GM23338 (cell line): ENCODE results near the gene RPF1. TPM values are rescaled to one million over a fixed set of nuclear protein-coding genes. Genes with fewer than 3 reads are reported as not detected.

Source experiments
- ATAC-seq: fragments of 200-7000 bp; cut with Tn5 transposase; 3 replicates; pipeline ENCODE4 v1.9.1; 2020
- DNase-seq: peaks from one replicate; pipeline ENCODE4 v3.0.0-alpha.2; 2015; ENCODE audit warnings: low spot score
- H2AFZ ChIP-seq: fragments of 200-600 bp; sonication (generic); 2 replicates; pipeline ENCODE4 v1.8.0; 2016; ENCODE audit warnings: antibody characterized with exemption, mild to moderate bottlenecking, moderate library complexity
- H3F3A ChIP-seq: fragments of 200-600 bp; sonication (generic); replicated peaks from 2 replicates; pipeline ENCODE4 v1.8.0; 2017; ENCODE audit warnings: antibody characterized with exemption, mixed run types, low read depth
- H3K27ac ChIP-seq: fragments of 200-600 bp; sonication (generic); 2 replicates; pipeline ENCODE4 v1.6.1; 2016; ENCODE audit warnings: low read depth
- H3K27me3 ChIP-seq: fragments of 200-600 bp; sonication (generic); 2 replicates; pipeline ENCODE4 v1.8.0; 2016; ENCODE audit warnings: mild to moderate bottlenecking, mixed run types, moderate library complexity; ENCODE audit not compliant: insufficient read depth
- H3K36me3 ChIP-seq: fragments of 200-600 bp; sonication (generic); 2 replicates; pipeline ENCODE4 v1.8.0; 2016; ENCODE audit warnings: mild to moderate bottlenecking; ENCODE audit not compliant: insufficient read depth
- H3K4me1 ChIP-seq: fragments of 200-600 bp; sonication (generic); 2 replicates; pipeline ENCODE4 v1.8.0; 2016; ENCODE audit warnings: mild to moderate bottlenecking, moderate library complexity; ENCODE audit not compliant: insufficient read depth
- H3K4me2 ChIP-seq: fragments of 200-600 bp; sonication (generic); 2 replicates; pipeline ENCODE4 v1.7.1; 2017; ENCODE audit warnings: mixed run types
- H3K4me3 ChIP-seq: fragments of 200-600 bp; sonication (generic); 2 replicates; pipeline ENCODE4 v1.6.1; 2016; ENCODE audit warnings: mixed run types
- H3K79me2 ChIP-seq: fragments of 200-600 bp; sonication (generic); replicated peaks from 2 replicates; pipeline ENCODE4 v1.8.0; 2017; ENCODE audit warnings: mild to moderate bottlenecking; ENCODE audit not compliant: insufficient read depth
- H3K9me2 ChIP-seq: fragments of 200-600 bp; sonication (generic); 2 replicates; pipeline ENCODE4 v1.8.0; 2017; ENCODE audit not compliant: insufficient read depth
- H4K20me1 ChIP-seq: fragments of 200-600 bp; sonication (generic); replicated peaks from 2 replicates; pipeline ENCODE4 v1.8.0; 2017; ENCODE audit warnings: mild to moderate bottlenecking; ENCODE audit not compliant: insufficient read depth
- H3K27ac Mint-ChIP-seq: 2 replicates; pipeline ENCODE4 v1.8.0; 2020; ENCODE audit warnings: inconsistent platforms, mild to moderate bottlenecking, moderate library complexity, mixed read lengths
- H3K27me3 Mint-ChIP-seq: 3 replicates; pipeline ENCODE4 v1.8.0; 2022; ENCODE audit warnings: low read depth, mild to moderate bottlenecking, moderate library complexity, mixed read lengths, inconsistent platforms; ENCODE audit not compliant: insufficient read depth, poor library complexity
- H3K36me3 Mint-ChIP-seq: 3 replicates; pipeline ENCODE4 v1.8.0; 2021; ENCODE audit warnings: low read depth, mild to moderate bottlenecking, inconsistent platforms, moderate library complexity, mixed read lengths
- H3K4me1 Mint-ChIP-seq: 3 replicates; pipeline ENCODE4 v1.8.0; 2020; ENCODE audit warnings: mild to moderate bottlenecking, inconsistent platforms, mixed read lengths
- H3K4me3 Mint-ChIP-seq: 3 replicates; pipeline ENCODE4 v1.8.0; 2021; ENCODE audit warnings: moderate library complexity, mild to moderate bottlenecking, inconsistent platforms, mixed read lengths
- H3K9me3 Mint-ChIP-seq: 3 replicates; pipeline ENCODE4 v1.8.0; 2020; ENCODE audit warnings: moderate library complexity, mild to moderate bottlenecking, inconsistent platforms, mixed read lengths
- CREB1 ChIP-seq: fragments of 250-450 bp; sonication (Bioruptor Pico); IDR thresholded peaks from 2 replicates; pipeline ENCODE4 v1.5.0; 2020; ENCODE audit warnings: low read depth, mild to moderate bottlenecking, moderate library complexity
- ETS1 ChIP-seq: IDR thresholded peaks from 2 replicates; pipeline ENCODE4 v1.6.1; 2016; ENCODE audit warnings: antibody characterized with exemption
- EZH2 ChIP-seq: fragments of 200-600 bp; sonication (generic); IDR thresholded peaks from one replicate; pipeline ENCODE4 v1.8.0; 2017; ENCODE audit warnings: antibody characterized with exemption, mild to moderate bottlenecking, low read depth; ENCODE audit not compliant: unreplicated experiment
- EZH2phosphoT487 ChIP-seq: fragments of 200-600 bp; sonication (generic); IDR thresholded peaks from one replicate; pipeline ENCODE4 v1.8.1; 2018; ENCODE audit warnings: antibody characterized with exemption; ENCODE audit not compliant: unreplicated experiment
- JUNB ChIP-seq: IDR thresholded peaks from one replicate; pipeline ENCODE4 v1.6.1; 2016; ENCODE audit warnings: antibody characterized with exemption; ENCODE audit not compliant: unreplicated experiment
- NANOG ChIP-seq: IDR thresholded peaks from 2 replicates; pipeline ENCODE4 v1.6.1; 2016; ENCODE audit warnings: antibody characterized with exemption, borderline replicate concordance
- POLR2AphosphoS5 ChIP-seq: IDR thresholded peaks from 2 replicates; pipeline ENCODE4 v1.6.1; 2016; ENCODE audit warnings: antibody characterized with exemption, low read depth
- REST ChIP-seq: IDR thresholded peaks from one replicate; pipeline ENCODE4 v1.6.1; 2018; ENCODE audit warnings: antibody characterized with exemption; ENCODE audit not compliant: unreplicated experiment
- STAT1 ChIP-seq: IDR thresholded peaks from one replicate; pipeline ENCODE4 v1.6.1; 2016; ENCODE audit warnings: antibody characterized with exemption; ENCODE audit not compliant: unreplicated experiment
- ZNF114 ChIP-seq: fragments of 250-450 bp; sonication (Bioruptor Pico); IDR thresholded peaks from 2 replicates; pipeline ENCODE4 v1.5.0; 2020; ENCODE audit warnings: mild to moderate bottlenecking, moderate library complexity
- ZNF331 ChIP-seq: fragments of 250-450 bp; sonication (Bioruptor Pico); IDR thresholded peaks from 2 replicates; pipeline ENCODE4 v1.5.0; 2020; ENCODE audit warnings: low read depth, mild to moderate bottlenecking, moderate library complexity
- ZNF462 ChIP-seq: fragments of 250-450 bp; sonication (Bioruptor Pico); IDR thresholded peaks from 2 replicates; pipeline ENCODE4 v1.5.0; 2020; ENCODE audit warnings: mild to moderate bottlenecking, moderate library complexity
- polyA plus RNA-seq: library from polyadenylated mRNA; unstranded; fragments of >200 nt; fragmentation: Nextera tagmentation; extraction: Ambion mirVana; gene quantifications from 2 replicates; pipeline ENCODE4 v1.2.1, GENCODE V29; 2016
- total RNA-seq: library from RNA; depleted of rRNA; stranded (reverse); fragments of >200 nt; shearing (Covaris generic); gene quantifications from 2 replicates; pipeline ENCODE4 v1.2.3, GENCODE V29; 2014

RPF1 gene
- total and polyA plus RNA-seq, 2 experiments from 2014 or later, result 56.4 to 57.1 TPM

GRCh38 chr1:84539972-84540371 lies 60.9 kb downstream of the RPF1 start (continued):
- TF ChIP-seq REST (no peak), POLR2AphosphoS5 (no peak), EZH2phosphoT487 (no peak)

- no peak overlapping the region for H3K4me2 ChIP-seq
- Mint-ChIP-seq H3K27me3 (no peaks in the 10 kb centered on the region), H3K27ac (no peak overlapping the region), H3K36me3 (no peaks in the 10 kb centered on the region), H3K4me3 (no peak overlapping the region), H3K9me3 (no peaks in the 10 kb centered on the region), H3K4me1 (no peaks in the 10 kb centered on the region)
- H3K9me2 ChIP-seq, result no peaks in the 10 kb centered on the region
- DNase-seq (no peak), ATAC-seq (no peak)
- H3K4me1 ChIP-seq, result no peaks in the 10 kb centered on the region
- H3K27ac ChIP-seq, result no peak overlapping the region
- no peaks in the 10 kb centered on the region for H3K79me2 ChIP-seq
- no peak overlapping the region for H2AFZ ChIP-seq
- H3K36me3 ChIP-seq, result no peaks in the 10 kb centered on the region
- no peaks in the 10 kb centered on the region for H4K20me1 ChIP-seq
- H3F3A ChIP-seq, result no peaks in the 10 kb centered on the region
- H3K27me3 ChIP-seq, result no peaks in the 10 kb centered on the region
- no peak overlapping the region for H3K4me3 ChIP-seq
- TF ChIP-seq JUNB, result no peak
- no peak for TF ChIP-seq REST
- TF ChIP-seq EZH2phosphoT487, result no peak
- TF ChIP-seq CREB1 (CRISPR knock-in tag), result no peak
- no peak for TF ChIP-seq ZNF331
- TF ChIP-seq EZH2, result no peak
- no peak for TF ChIP-seq STAT1
- no peak for TF ChIP-seq ETS1
- no peak for TF ChIP-seq ZNF114 (CRISPR knock-in tag)
- TF ChIP-seq ZNF462 (CRISPR knock-in tag), result no peak
- TF ChIP-seq NANOG, result no peak
Measured at GRCh38 chr1:84540759-84541158, 61.7 kb downstream of the RPF1 start.
